ENCODE measurements around the gene CCNY. TPM values are rescaled to one million over a fixed set of nuclear protein-coding genes. Genes with fewer than 3 reads are reported as not detected.

The CCNY gene
- total RNA-seq, 1 donor from 2014 or later: 41.3 TPM

- Histone ChIP-seq H3K27me3 (ENCODE audit: control insufficient read depth, insufficient read depth, low read length) (no peaks in the 10 kb centered on the region), H3K4me3 (ENCODE audit: low read depth, low read length) (no peak overlapping the region), H3K36me3 (ENCODE audit: control insufficient read depth, insufficient read depth, low read length) (no peaks in the 10 kb centered on the region)
- no peak for TF ChIP-seq CTCF (IDR thresholded peaks at IDR 0.05; ENCODE audit: insufficient read depth, low read length, poor library complexity, severe bottlenecking)
- no peak for DNase-seq (ENCODE audit: low read depth)
Measured at GRCh38 chr10:35488228-35488627, 151.9 kb downstream of the CCNY start.

GRCh38 chr10:35492386-35493195 lies 156.3 kb downstream of the CCNY start:
- no peak for DNase-seq (ENCODE audit: low read depth)
- Histone ChIP-seq H3K36me3 (ENCODE audit: control insufficient read depth, insufficient read depth, low read length) (no peaks in the 10 kb centered on the region), H3K27me3 (ENCODE audit: control insufficient read depth, insufficient read depth, low read length) (no peaks in the 10 kb centered on the region), H3K4me3 (ENCODE audit: low read depth, low read length) (no peak overlapping the region)
- TF ChIP-seq CTCF (IDR thresholded peaks at IDR 0.05; ENCODE audit: insufficient read depth, low read length, poor library complexity, severe bottlenecking): no peak

- TF ChIP-seq CTCF (IDR thresholded peaks at IDR 0.05; ENCODE audit: insufficient read depth, low read length, poor library complexity, severe bottlenecking): no peak
- H3K4me3 ChIP-seq (ENCODE audit: low read depth, low read length): no peak overlapping the region
- no peaks in the 10 kb centered on the region for H3K27me3 ChIP-seq (ENCODE audit: control insufficient read depth, insufficient read depth, low read length)
- no peak for DNase-seq (ENCODE audit: low read depth)
- H3K36me3 ChIP-seq (ENCODE audit: control insufficient read depth, insufficient read depth, low read length): no peaks in the 10 kb centered on the region
Measured at GRCh38 chr10:35493196-35494118, 157.1 kb downstream of the CCNY start.

- Histone ChIP-seq H3K36me3 (ENCODE audit: control insufficient read depth, insufficient read depth, low read length) (no peaks in the 10 kb centered on the region), H3K4me3 (ENCODE audit: low read depth, low read length) (no peak overlapping the region), H3K27me3 (ENCODE audit: control insufficient read depth, insufficient read depth, low read length) (no peaks in the 10 kb centered on the region)
- DNase-seq (ENCODE audit: low read depth): no peak
- no peak for TF ChIP-seq CTCF (IDR thresholded peaks at IDR 0.05; ENCODE audit: insufficient read depth, low read length, poor library complexity, severe bottlenecking)
Measured at GRCh38 chr10:35495521-35496119, 159.3 kb downstream of the CCNY start.

GRCh38 chr10:35497909-35498308 lies 161.6 kb downstream of the CCNY start:
- TF ChIP-seq CTCF (IDR thresholded peaks at IDR 0.05; ENCODE audit: insufficient read depth, low read length, poor library complexity, severe bottlenecking): no peak
- H3K4me3 ChIP-seq (ENCODE audit: low read depth, low read length): no peak overlapping the region
- DNase-seq (ENCODE audit: low read depth): no peak
- H3K36me3 ChIP-seq (ENCODE audit: control insufficient read depth, insufficient read depth, low read length): no peaks in the 10 kb centered on the region
- no peaks in the 10 kb centered on the region for H3K27me3 ChIP-seq (ENCODE audit: control insufficient read depth, insufficient read depth, low read length)

All from kidney epithelial cell (primary cell).